DOHH2 (cell line): ENCODE measurements around the gene FBXW4.
"Not testable (repeated sequence)": the region's sequence is repeated elsewhere in the genome, so short reads cannot be mapped to it uniquely, and the experiment has no call there.

Experiments used
- H3F3A ChIP-seq: fragments of 200-600 bp; sonication (generic), shearing (Covaris generic); 2 replicates; pipeline ENCODE4 v1.6.0; 2016; ENCODE audit warnings: antibody characterized with exemption, mild to moderate bottlenecking; ENCODE audit not compliant: control insufficient read depth, insufficient read depth
- H3K27ac ChIP-seq: fragments of 200-600 bp; sonication (generic); 2 replicates; pipeline ENCODE4 v1.5.1; 2014; ENCODE audit warnings: low read depth, mild to moderate bottlenecking, low read length, moderate library complexity
- H3K27me3 ChIP-seq: fragments of 200-600 bp; sonication (generic); 2 replicates; pipeline ENCODE4 v1.6.1; 2014; ENCODE audit warnings: mild to moderate bottlenecking, low read length, mixed read lengths; ENCODE audit not compliant: control insufficient read depth
- H3K36me3 ChIP-seq: fragments of 200-600 bp; sonication (generic); 2 replicates; pipeline ENCODE4 v1.6.1; 2014; ENCODE audit warnings: mild to moderate bottlenecking, low read length, moderate library complexity, mixed read lengths; ENCODE audit not compliant: control insufficient read depth
- H3K4me1 ChIP-seq: fragments of 200-600 bp; sonication (generic); 2 replicates; pipeline ENCODE4 v1.6.1; 2014; ENCODE audit warnings: mild to moderate bottlenecking, low read length, mixed read lengths; ENCODE audit not compliant: control insufficient read depth
- H3K4me2 ChIP-seq: fragments of 200-600 bp; sonication (generic); 2 replicates; pipeline ENCODE4 v1.6.0; 2014; ENCODE audit warnings: mild to moderate bottlenecking, low read length, moderate library complexity
- H3K4me3 ChIP-seq: fragments of 200-600 bp; sonication (generic); 2 replicates; pipeline ENCODE4 v1.5.1; 2014; ENCODE audit warnings: mild to moderate bottlenecking, low read length, mixed read lengths
- H3K79me2 ChIP-seq: fragments of 200-600 bp; sonication (generic); 2 replicates; pipeline ENCODE4 v1.6.1; 2014; ENCODE audit warnings: mild to moderate bottlenecking, low read length, mixed read lengths; ENCODE audit not compliant: control insufficient read depth
- H3K9me2 ChIP-seq: fragments of 200-600 bp; sonication (generic); replicated peaks from 2 replicates; pipeline ENCODE4 v1.6.1; 2014; ENCODE audit warnings: mild to moderate bottlenecking, low read length, mixed read lengths; ENCODE audit not compliant: control insufficient read depth
- H3K9me3 ChIP-seq: fragments of 200-600 bp; sonication (generic); 2 replicates; pipeline ENCODE4 v1.6.1; 2014; ENCODE audit warnings: antibody characterized with exemption, low read length, mixed read lengths; ENCODE audit not compliant: control insufficient read depth, insufficient read depth
- H4K20me1 ChIP-seq: fragments of 200-600 bp; sonication (generic); 2 replicates; pipeline ENCODE4 v1.6.0; 2014; ENCODE audit warnings: low read depth, mild to moderate bottlenecking, antibody characterized with exemption, low read length, moderate library complexity; ENCODE audit not compliant: control insufficient read depth, insufficient read depth
- EZH2phosphoT487 ChIP-seq: fragments of 200-600 bp; sonication (generic); IDR thresholded peaks from 2 replicates; pipeline ENCODE4 v1.6.1; 2017; ENCODE audit warnings: borderline replicate concordance, mild to moderate bottlenecking, antibody characterized with exemption, low read length, moderate library complexity, mixed read lengths
- TF ChIP-seq, protein P1 (sequence below): fragments of 200-600 bp; sonication (generic); IDR thresholded peaks from one replicate; pipeline ENCODE4 v1.5.1; 2014; ENCODE audit warnings: antibody characterized with exemption, mild to moderate bottlenecking, low read depth, low read length; ENCODE audit not compliant: poor library complexity, severe bottlenecking

FBXW4 gene

GRCh38 chr10:101597091-101597900 lies 97.7 kb downstream of the FBXW4 start:
- no peaks in the 10 kb centered on the region for H3K36me3 ChIP-seq
- no peaks in the 10 kb centered on the region for H3K9me2 ChIP-seq
- H3K79me2 ChIP-seq: no peaks in the 10 kb centered on the region
- no peaks in the 10 kb centered on the region for H4K20me1 ChIP-seq
- no peak overlapping the region for H3K4me3 ChIP-seq
- no peak overlapping the region for H3K4me2 ChIP-seq
- H3K9me3 ChIP-seq: no peaks in the 10 kb centered on the region
- peaks cover 18% of the 10 kb centered on the region for H3K4me1 ChIP-seq
- no peak overlapping the region for H3K27ac ChIP-seq
- TF ChIP-seq, protein P1, sequence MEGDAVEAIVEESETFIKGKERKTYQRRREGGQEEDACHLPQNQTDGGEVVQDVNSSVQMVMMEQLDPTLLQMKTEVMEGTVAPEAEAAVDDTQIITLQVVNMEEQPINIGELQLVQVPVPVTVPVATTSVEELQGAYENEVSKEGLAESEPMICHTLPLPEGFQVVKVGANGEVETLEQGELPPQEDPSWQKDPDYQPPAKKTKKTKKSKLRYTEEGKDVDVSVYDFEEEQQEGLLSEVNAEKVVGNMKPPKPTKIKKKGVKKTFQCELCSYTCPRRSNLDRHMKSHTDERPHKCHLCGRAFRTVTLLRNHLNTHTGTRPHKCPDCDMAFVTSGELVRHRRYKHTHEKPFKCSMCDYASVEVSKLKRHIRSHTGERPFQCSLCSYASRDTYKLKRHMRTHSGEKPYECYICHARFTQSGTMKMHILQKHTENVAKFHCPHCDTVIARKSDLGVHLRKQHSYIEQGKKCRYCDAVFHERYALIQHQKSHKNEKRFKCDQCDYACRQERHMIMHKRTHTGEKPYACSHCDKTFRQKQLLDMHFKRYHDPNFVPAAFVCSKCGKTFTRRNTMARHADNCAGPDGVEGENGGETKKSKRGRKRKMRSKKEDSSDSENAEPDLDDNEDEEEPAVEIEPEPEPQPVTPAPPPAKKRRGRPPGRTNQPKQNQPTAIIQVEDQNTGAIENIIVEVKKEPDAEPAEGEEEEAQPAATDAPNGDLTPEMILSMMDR: no peak
- no peak for TF ChIP-seq EZH2phosphoT487
- no peaks in the 10 kb centered on the region for H3K27me3 ChIP-seq
- H3F3A ChIP-seq: no peaks in the 10 kb centered on the region

DNA sequence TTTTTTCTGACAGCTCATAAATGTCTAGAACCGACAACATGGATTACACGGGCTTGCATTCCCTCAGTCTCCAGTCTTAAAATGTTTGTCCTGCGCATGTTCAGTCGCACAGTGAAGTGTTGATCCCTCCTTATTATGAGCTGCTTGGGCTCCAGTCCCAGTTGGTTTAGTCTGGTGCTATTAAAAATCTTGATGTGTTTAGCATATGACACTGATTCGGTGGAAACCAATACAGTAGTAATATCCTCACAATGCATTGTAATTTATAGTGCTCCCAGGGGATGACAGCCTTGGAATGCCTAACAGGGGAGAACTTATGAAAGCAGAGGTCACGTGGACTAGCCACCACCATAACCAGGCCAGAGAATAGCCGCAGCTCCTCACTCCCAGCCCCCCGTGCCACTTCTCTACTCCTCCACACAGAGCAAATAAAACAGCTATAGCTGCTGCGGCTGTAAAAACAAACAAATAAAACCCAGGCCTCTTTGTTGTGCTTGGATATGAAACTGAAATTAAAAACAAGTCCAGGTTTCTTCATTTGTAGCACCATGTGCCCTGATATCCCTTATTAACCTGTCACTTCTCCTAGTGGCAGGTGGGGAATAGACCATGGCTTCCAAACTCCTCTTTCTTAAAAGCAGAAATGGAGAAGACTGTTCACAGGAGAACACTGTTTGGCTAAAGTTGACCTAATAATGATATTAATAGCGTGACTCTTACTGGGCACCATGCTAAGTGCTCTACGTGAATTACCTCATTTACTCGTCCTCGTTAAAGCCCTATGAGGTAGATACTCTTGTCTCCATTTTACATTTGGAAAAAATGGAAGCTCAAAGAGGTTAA lies 99.2 kb downstream of the FBXW4 start:
- Histone ChIP-seq H4K20me1 (no peaks in the 10 kb centered on the region), H3F3A (no peaks in the 10 kb centered on the region), H3K36me3 (no peaks in the 10 kb centered on the region), H3K4me1 (peaks cover 18% of the 10 kb centered on the region), H3K4me3 (no peak overlapping the region), H3K4me2 (no peak overlapping the region), H3K27me3 (no peaks in the 10 kb centered on the region), H3K79me2 (no peaks in the 10 kb centered on the region), H3K9me3 (no peaks in the 10 kb centered on the region), H3K27ac (no peak overlapping the region), H3K9me2 (no peaks in the 10 kb centered on the region)
- TF ChIP-seq EZH2phosphoT487: no peak
- TF ChIP-seq, protein P1: no peak

GRCh38 chr10:101593331-101593730 lies 101.6 kb downstream of the FBXW4 start:
- Histone ChIP-seq H3K4me3 (peak overlapping the region; percentile 48), H3K4me1 (peaks cover 25% of the 10 kb centered on the region), H3K4me2 (peak overlapping the region; percentile 76), H3K27ac (peak overlapping the region; percentile 29)
- H3K27me3 ChIP-seq, H4K20me1 ChIP-seq, H3K79me2 ChIP-seq, H3K9me2 ChIP-seq, H3F3A ChIP-seq, H3K9me3 ChIP-seq, H3K36me3 ChIP-seq: not testable (repeated sequence)

DNA sequence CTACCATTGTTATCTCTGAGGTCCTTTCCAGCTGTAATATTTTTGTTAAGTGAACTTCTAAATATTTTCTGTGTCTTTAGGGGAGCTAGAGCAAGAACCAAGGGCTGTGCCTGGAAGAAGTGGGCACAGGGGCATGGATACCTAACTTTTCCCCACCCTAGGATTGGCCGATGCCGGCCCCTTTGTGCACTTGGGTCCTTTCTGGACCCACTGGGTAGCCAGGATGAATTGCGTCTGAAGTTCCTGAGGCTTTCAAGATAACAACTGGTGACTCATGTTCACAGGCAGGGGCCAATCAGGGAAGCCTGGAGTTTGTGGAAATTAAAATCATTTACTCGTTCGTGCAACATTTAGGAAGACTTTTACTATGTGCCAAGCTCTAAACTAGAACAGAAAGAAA lies 106.1 kb downstream of the FBXW4 start:
- Histone ChIP-seq H3K4me2 (peak overlapping the region; percentile 94), H4K20me1 (no peaks in the 10 kb centered on the region), H3K4me3 (peak overlapping the region; percentile 95), H3K9me2 (no peaks in the 10 kb centered on the region), H3F3A (no peaks in the 10 kb centered on the region), H3K36me3 (peaks cover 11% of the 10 kb centered on the region), H3K27me3 (no peaks in the 10 kb centered on the region), H3K9me3 (no peaks in the 10 kb centered on the region), H3K27ac (no peak overlapping the region), H3K4me1 (peaks cover 34% of the 10 kb centered on the region), H3K79me2 (peaks cover 13% of the 10 kb centered on the region)
- TF ChIP-seq, protein P1: no peak
- no peak for TF ChIP-seq EZH2phosphoT487
